ENCODE measurements around the gene ZSWIM8. TPM values are rescaled to one million over a fixed set of nuclear protein-coding genes. Genes with fewer than 3 reads are reported as not detected.
A peak's percentile ranks its signal among the peaks of the same experiment; 100 is the strongest.

The ZSWIM8 gene
- total RNA-seq, 1 experiment from 2014 or later, result 59.1 TPM

GRCh38 chr10:73802276-73802991, 17.0 kb downstream of the ZSWIM8 start:
- H3K36me3 Mint-ChIP-seq, result peaks cover 53% of the 10 kb centered on the region

More at GRCh38 chr10:73802276-73802991, 17.0 kb downstream of the ZSWIM8 start:
- H3K9me3 Mint-ChIP-seq, result no peaks in the 10 kb centered on the region
- ChIA-PET CTCF (no interaction called here), POLR2A (no interaction called here)
- TF ChIP-seq, protein P1, sequence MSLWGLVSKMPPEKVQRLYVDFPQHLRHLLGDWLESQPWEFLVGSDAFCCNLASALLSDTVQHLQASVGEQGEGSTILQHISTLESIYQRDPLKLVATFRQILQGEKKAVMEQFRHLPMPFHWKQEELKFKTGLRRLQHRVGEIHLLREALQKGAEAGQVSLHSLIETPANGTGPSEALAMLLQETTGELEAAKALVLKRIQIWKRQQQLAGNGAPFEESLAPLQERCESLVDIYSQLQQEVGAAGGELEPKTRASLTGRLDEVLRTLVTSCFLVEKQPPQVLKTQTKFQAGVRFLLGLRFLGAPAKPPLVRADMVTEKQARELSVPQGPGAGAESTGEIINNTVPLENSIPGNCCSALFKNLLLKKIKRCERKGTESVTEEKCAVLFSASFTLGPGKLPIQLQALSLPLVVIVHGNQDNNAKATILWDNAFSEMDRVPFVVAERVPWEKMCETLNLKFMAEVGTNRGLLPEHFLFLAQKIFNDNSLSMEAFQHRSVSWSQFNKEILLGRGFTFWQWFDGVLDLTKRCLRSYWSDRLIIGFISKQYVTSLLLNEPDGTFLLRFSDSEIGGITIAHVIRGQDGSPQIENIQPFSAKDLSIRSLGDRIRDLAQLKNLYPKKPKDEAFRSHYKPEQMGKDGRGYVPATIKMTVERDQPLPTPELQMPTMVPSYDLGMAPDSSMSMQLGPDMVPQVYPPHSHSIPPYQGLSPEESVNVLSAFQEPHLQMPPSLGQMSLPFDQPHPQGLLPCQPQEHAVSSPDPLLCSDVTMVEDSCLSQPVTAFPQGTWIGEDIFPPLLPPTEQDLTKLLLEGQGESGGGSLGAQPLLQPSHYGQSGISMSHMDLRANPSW (CRISPR knock-in tag; conservative IDR thresholded peaks at IDR 0.05; ENCODE audit: low read depth), result no peak
- TF ChIP-seq CREM (CRISPR knock-in tag; IDR thresholded peaks at IDR 0.05), result no peak
- TF ChIP-seq NR2C2 (CRISPR knock-in tag; IDR thresholded peaks at IDR 0.05), result no peak
- no peak for TF ChIP-seq GRHL2 (CRISPR knock-in tag; IDR thresholded peaks at IDR 0.05; ENCODE audit: insufficient replicate concordance, severe bottlenecking)
- no peak for TF ChIP-seq TEAD4 (CRISPR knock-in tag; IDR thresholded peaks at IDR 0.05)
- TF ChIP-seq, protein P2, sequence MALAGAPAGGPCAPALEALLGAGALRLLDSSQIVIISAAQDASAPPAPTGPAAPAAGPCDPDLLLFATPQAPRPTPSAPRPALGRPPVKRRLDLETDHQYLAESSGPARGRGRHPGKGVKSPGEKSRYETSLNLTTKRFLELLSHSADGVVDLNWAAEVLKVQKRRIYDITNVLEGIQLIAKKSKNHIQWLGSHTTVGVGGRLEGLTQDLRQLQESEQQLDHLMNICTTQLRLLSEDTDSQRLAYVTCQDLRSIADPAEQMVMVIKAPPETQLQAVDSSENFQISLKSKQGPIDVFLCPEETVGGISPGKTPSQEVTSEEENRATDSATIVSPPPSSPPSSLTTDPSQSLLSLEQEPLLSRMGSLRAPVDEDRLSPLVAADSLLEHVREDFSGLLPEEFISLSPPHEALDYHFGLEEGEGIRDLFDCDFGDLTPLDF (CRISPR knock-in tag; IDR thresholded peaks at IDR 0.05), result no peak
- TF ChIP-seq ERG (CRISPR knock-in tag; IDR thresholded peaks at IDR 0.05), result no peak
- no peak for TF ChIP-seq GTF2I (CRISPR knock-in tag; conservative IDR thresholded peaks at IDR 0.05)
- no peak for TF ChIP-seq ZSCAN18 (CRISPR knock-in tag; IDR thresholded peaks at IDR 0.05)
- no peak for TF ChIP-seq ZNF263 (CRISPR knock-in tag; IDR thresholded peaks at IDR 0.05; ENCODE audit: low read depth)
- no peak for TF ChIP-seq ZNF121 (CRISPR knock-in tag; IDR thresholded peaks at IDR 0.05)
- no peak for TF ChIP-seq ELF4 (CRISPR knock-in tag; IDR thresholded peaks at IDR 0.05; ENCODE audit: low read depth)
- TF ChIP-seq, protein P3, sequence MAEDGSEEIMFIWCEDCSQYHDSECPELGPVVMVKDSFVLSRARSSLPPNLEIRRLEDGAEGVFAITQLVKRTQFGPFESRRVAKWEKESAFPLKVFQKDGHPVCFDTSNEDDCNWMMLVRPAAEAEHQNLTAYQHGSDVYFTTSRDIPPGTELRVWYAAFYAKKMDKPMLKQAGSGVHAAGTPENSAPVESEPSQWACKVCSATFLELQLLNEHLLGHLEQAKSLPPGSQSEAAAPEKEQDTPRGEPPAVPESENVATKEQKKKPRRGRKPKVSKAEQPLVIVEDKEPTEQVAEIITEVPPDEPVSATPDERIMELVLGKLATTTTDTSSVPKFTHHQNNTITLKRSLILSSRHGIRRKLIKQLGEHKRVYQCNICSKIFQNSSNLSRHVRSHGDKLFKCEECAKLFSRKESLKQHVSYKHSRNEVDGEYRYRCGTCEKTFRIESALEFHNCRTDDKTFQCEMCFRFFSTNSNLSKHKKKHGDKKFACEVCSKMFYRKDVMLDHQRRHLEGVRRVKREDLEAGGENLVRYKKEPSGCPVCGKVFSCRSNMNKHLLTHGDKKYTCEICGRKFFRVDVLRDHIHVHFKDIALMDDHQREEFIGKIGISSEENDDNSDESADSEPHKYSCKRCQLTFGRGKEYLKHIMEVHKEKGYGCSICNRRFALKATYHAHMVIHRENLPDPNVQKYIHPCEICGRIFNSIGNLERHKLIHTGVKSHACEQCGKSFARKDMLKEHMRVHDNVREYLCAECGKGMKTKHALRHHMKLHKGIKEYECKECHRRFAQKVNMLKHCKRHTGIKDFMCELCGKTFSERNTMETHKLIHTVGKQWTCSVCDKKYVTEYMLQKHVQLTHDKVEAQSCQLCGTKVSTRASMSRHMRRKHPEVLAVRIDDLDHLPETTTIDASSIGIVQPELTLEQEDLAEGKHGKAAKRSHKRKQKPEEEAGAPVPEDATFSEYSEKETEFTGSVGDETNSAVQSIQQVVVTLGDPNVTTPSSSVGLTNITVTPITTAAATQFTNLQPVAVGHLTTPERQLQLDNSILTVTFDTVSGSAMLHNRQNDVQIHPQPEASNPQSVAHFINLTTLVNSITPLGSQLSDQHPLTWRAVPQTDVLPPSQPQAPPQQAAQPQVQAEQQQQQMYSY (CRISPR knock-in tag; IDR thresholded peaks at IDR 0.05), result no peak
- no peak for TF ChIP-seq OVOL2 (CRISPR knock-in tag; IDR thresholded peaks at IDR 0.05; ENCODE audit: borderline replicate concordance)
- TF ChIP-seq ESRRA (CRISPR knock-in tag; IDR thresholded peaks at IDR 0.05; ENCODE audit: borderline replicate concordance), result no peak
- TF ChIP-seq TCF7 (CRISPR knock-in tag; IDR thresholded peaks at IDR 0.05; ENCODE audit: low read depth), result no peak
- no peak for TF ChIP-seq AFF4 (CRISPR knock-in tag; IDR thresholded peaks at IDR 0.05; ENCODE audit: borderline replicate concordance)
- no peak for TF ChIP-seq ZBTB43 (CRISPR knock-in tag; IDR thresholded peaks at IDR 0.05)
- no peak for TF ChIP-seq KAT7 (CRISPR knock-in tag; IDR thresholded peaks at IDR 0.05; ENCODE audit: borderline replicate concordance)
- no peak for DNase-seq (ENCODE audit: low spot score)
- no peak overlapping the region for H3K4me3 Mint-ChIP-seq
- H3K27ac Mint-ChIP-seq, result no peak overlapping the region
- ATAC-seq, result peak; percentile 43
- no peaks in the 10 kb centered on the region for H3K4me1 Mint-ChIP-seq
- no peaks in the 10 kb centered on the region for H3K27me3 Mint-ChIP-seq (ENCODE audit: low read depth)

Data from WTC11 (cell line).